Transverse colon (tissue), 3 donors: ENCODE measurements around the gene FKBP2.

ENCODE experiments used
- CTCF ChIP-seq, 5 experiments: fragments of 200-600 bp in 3 of 5; fragments of 450-650 bp in 2 of 5; sonication (generic) in 3 of 5; IDR thresholded peaks; 1 replicate in 2 of 5; 2 replicates in 3 of 5; pipeline ENCODE4 v1.5.1; 2016 to 2017; ENCODE audit warnings: antibody characterized with exemption in 5 of 5, inconsistent platforms in 3 of 5, mild to moderate bottlenecking in 2 of 5, moderate library complexity in 1 of 5
- EP300 ChIP-seq: sonication (generic); formaldehyde crosslinking; IDR thresholded peaks from one replicate; pipeline ENCODE4 v1.6.1; 2017; ENCODE audit warnings: antibody characterized with exemption, low read depth
- POLR2A ChIP-seq: fragments of 450-650 bp; IDR thresholded peaks from one replicate; pipeline ENCODE4 v1.6.1; 2016; ENCODE audit warnings: antibody characterized with exemption, mild to moderate bottlenecking, moderate library complexity

- TF ChIP-seq CTCF (IDR thresholded peaks at IDR 0.05) (no peak), POLR2A (no peak), EP300 (no peak)
Observed at GRCh38 chr11:64238999-64239398, 1.9 kb upstream of the FKBP2 start.
